Dendritic cell treated with granulocyte-macrophage colony-stimulating factor and Interleukin-4, amounts not matched to agents 40 ng/mL and 50 ng/mL, for 4 days (primary cell): ENCODE data around the gene ORAI2.
"Not testable (repeated sequence)": the region's sequence is repeated elsewhere in the genome, so short reads cannot be mapped to it uniquely, and the experiment has no call there.

Experiments
- H3K27ac Mint-ChIP-seq: one replicate; pipeline ENCODE4 v1.8.0; 2022; ENCODE audit warnings: mild to moderate bottlenecking, mixed read lengths
- H3K27me3 Mint-ChIP-seq: one replicate; pipeline ENCODE4 v1.8.0; 2022; ENCODE audit warnings: mild to moderate bottlenecking, mixed read lengths
- H3K36me3 Mint-ChIP-seq: one replicate; pipeline ENCODE4 v1.8.0; 2022; ENCODE audit warnings: low read depth, mixed read lengths
- H3K4me1 Mint-ChIP-seq: one replicate; pipeline ENCODE4 v1.8.0; 2022; ENCODE audit warnings: low read depth, mixed read lengths
- H3K4me3 Mint-ChIP-seq: one replicate; pipeline ENCODE4 v1.8.0; 2022; ENCODE audit warnings: mild to moderate bottlenecking, moderate library complexity, mixed read lengths
- H3K9me3 Mint-ChIP-seq: one replicate; pipeline ENCODE4 v1.8.0; 2022; ENCODE audit warnings: mixed read lengths
- intact Hi-C: fragments of 100-400 bp; cut with micrococcal nuclease; formaldehyde crosslinking; loops from one replicate; pipeline ENCODE4 v1.15.0; 2022

Gene ORAI2

DNA sequence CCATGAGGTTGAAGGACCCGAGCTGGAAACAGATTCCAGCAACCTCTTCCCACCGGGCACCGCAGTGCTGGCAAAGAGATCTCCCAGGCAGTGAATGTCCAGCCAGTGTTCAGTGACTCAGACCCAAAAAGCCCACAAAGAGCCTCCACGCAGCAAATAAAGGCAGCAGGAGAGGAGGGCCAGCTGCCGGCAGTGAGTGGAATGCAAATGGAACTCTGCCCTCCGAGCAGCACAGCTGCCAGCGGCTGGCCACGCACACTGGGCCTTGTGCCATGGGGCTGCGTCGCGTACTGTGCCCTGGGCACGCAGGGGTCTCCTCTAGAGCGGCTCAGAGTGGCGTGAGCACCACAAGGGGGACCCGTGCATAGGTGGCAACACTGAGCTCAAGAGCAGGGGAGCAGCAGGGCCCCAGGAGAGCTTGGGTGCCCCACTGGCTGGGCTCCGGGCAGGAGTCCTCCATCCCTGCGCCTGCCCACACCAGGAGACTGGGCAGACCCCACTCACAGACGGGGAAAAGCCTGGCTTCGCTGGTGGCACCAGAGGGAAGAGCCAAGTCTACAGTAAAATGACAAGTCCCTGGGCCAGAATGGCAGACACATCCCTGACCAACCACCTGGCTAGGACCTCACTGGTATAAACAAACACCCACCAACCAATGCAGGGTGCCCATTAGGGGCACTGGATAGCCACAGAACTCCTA is 41.5 kb downstream of the ORAI2 start:
- H3K27ac Mint-ChIP-seq, H3K9me3 Mint-ChIP-seq, H3K27me3 Mint-ChIP-seq, H3K4me1 Mint-ChIP-seq, H3K4me3 Mint-ChIP-seq, intact Hi-C loops: not testable (repeated sequence)
- peaks cover 33% of the 10 kb centered on the region for H3K36me3 Mint-ChIP-seq

GRCh38 chr7:102478314-102479208 is 45.2 kb downstream of the ORAI2 start, which contains the start of gene POLR2J:
POLR2J (minus strand) TSS chr7:102478922; CDS start chr7:102478860, 62 bp downstream.
- H3K27me3 Mint-ChIP-seq, H3K4me1 Mint-ChIP-seq, H3K36me3 Mint-ChIP-seq, intact Hi-C loops, H3K9me3 Mint-ChIP-seq: not testable (repeated sequence)
- Mint-ChIP-seq H3K4me3 (peak within 1 kb of the TSS; percentile 86), H3K27ac (peak within 1 kb of the TSS; percentile 83)

- H3K36me3 Mint-ChIP-seq, H3K27ac Mint-ChIP-seq, H3K4me3 Mint-ChIP-seq, H3K9me3 Mint-ChIP-seq, H3K4me1 Mint-ChIP-seq, H3K27me3 Mint-ChIP-seq, intact Hi-C loops: not testable (repeated sequence)
These were observed 45.8 kb downstream of the ORAI2 start for GRCh38 chr7:102479209-102479584.

GRCh38 chr7:102479982-102480637 is 46.7 kb downstream of the ORAI2 start:
- H3K36me3 Mint-ChIP-seq, intact Hi-C loops, H3K4me3 Mint-ChIP-seq, H3K4me1 Mint-ChIP-seq, H3K27me3 Mint-ChIP-seq, H3K9me3 Mint-ChIP-seq: not testable (repeated sequence)
- H3K27ac Mint-ChIP-seq = peak overlapping the region; percentile 50

DNA sequence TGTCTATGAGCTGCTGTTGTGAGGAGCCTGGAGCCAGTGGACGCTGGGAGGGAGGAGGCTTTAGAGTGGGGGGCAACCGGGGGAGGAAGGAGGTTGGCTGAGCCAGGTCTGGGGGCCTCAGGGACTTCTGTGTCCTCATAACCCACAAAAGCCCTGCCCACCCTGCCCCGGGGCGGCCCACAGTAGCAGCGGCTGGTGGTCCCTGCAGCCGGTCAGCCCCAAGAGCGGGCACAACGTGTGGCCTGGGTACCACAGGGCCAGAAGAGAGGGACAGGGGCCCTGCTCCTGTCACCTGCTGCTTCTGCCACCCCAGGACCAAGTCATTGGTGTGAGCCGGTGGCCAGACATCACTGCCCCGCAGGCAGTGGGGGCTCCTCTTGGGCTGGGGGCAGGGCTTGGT is 48.6 kb downstream of the ORAI2 start:
- H3K9me3 Mint-ChIP-seq, H3K36me3 Mint-ChIP-seq, H3K4me1 Mint-ChIP-seq, intact Hi-C loops, H3K27me3 Mint-ChIP-seq, H3K27ac Mint-ChIP-seq, H3K4me3 Mint-ChIP-seq: not testable (repeated sequence)

- intact Hi-C loops, H3K9me3 Mint-ChIP-seq, H3K4me1 Mint-ChIP-seq, H3K4me3 Mint-ChIP-seq, H3K27me3 Mint-ChIP-seq, H3K27ac Mint-ChIP-seq, H3K36me3 Mint-ChIP-seq: not testable (repeated sequence)
These were observed 50.9 kb downstream of the ORAI2 start for GRCh38 chr7:102484317-102484716.

DNA sequence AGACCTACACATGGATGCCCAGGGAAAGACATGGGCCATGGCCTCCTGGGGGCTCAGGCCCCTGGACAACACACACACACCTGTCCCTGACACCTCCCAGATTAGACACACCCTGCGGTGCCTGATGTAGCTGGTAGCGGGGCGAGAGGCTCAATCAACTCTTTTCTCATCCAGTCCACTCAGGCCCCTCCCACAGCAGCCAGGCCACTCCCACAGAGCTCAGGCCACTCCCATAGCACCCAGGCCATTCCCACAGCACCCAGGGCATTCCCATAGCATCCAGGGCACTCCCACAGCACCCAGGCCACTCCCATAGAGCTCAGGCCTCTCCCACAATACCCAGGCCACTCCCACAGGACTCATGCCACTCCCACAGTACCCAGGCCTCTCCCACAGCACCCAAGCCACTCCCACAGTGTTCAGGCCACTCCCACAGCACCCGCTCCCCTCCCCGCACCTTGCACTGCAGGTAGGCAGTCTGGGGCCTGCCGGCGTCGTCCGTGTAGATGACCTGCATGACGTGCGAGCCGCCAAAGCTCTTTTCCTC is 57.2 kb downstream of the ORAI2 start:
- H3K27me3 Mint-ChIP-seq, H3K4me1 Mint-ChIP-seq, H3K4me3 Mint-ChIP-seq, H3K9me3 Mint-ChIP-seq, H3K36me3 Mint-ChIP-seq, intact Hi-C loops, H3K27ac Mint-ChIP-seq: not testable (repeated sequence)

DNA sequence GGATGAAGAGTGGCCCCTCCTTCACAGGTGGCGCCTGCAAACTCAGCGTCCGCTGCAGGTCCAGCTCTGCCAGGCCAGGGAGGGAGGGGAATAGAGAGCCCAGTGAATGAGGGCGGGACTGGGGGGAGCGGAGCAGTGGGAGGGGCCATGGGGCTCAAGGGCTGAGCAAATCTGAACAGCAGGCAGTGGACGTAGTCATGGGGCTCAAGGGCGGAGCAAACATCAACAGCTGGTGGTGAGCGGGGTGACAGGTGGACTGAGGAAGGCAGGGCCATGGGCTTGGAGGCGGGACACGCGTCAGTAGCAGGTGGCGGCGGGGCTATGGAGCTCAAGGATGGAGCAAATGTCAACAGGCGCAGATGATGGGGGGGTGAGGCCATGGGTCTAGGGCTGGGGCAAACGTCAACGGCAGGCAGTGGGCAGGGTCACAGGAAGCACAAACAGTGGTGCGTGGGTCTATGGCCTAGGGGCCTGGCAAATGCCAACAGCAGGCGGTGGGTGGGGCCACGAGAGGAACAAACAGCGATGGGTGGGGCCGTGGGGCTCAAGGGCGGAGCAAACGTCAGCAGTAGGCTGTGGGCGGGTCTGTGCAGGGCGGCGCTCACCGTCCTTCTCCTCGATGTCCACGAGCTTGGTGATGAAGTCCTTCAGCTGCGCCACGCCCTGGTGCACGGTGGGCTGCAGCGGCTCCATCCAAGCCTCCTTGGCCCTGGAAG is 60.0 kb downstream of the ORAI2 start:
- H3K4me3 Mint-ChIP-seq, intact Hi-C loops, H3K9me3 Mint-ChIP-seq, H3K27me3 Mint-ChIP-seq, H3K36me3 Mint-ChIP-seq, H3K27ac Mint-ChIP-seq, H3K4me1 Mint-ChIP-seq: not testable (repeated sequence)

DNA sequence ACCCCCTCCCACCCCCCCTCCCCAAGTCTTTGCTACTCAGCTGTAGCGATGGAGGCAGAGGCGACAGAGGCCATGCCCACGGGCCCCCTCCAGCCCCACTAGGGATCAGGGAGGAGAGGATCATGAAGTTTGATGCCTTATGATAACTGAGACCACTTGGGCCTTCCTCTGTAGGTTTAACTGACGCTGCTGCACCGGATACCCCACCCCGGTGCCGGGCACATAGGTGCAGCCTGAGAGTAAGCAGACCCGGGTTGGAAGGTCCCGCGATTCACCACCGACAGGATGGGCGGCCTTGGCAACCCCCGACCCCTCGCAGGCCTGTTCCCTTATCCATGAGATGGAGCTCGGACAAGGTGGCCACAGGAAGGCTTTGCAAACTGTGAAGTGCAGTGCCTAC is 60.7 kb downstream of the ORAI2 start:
- intact Hi-C loops, H3K4me3 Mint-ChIP-seq, H3K27me3 Mint-ChIP-seq, H3K36me3 Mint-ChIP-seq, H3K9me3 Mint-ChIP-seq, H3K4me1 Mint-ChIP-seq, H3K27ac Mint-ChIP-seq: not testable (repeated sequence)

DNA sequence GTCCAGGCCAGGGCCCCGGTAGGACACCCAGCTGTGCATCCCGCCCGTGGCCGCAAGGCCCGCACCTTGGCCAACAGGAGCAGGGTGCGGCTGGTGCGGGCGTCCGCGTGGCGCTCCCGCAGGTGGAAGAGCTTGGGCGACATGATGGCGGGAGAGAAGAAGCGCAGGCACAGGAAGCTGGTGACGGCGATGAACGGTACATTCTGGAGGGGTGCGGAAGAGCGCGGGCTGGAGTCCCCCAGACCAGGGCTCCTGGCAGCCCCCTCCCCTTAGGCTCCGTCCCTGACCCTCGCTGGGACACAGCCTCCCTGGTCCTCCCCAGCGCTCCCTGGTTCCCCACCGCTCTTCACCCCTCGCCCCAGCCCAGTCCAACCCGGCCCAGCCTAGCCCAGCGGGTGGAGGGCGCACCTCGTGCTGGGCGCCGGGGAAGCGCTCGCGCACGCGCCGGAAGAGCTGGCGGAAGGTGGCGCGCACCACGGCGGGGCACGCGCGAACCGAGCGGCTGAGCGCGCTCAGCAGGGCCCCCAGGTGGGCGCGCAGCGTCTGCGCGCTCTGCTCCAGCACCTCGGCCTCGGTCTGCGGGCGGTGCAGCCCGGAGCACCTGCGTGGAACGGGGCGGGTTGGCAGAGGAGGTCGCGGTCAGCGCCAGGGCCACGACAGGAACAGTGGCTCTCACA is 61.2 kb downstream of the ORAI2 start:
- H3K36me3 Mint-ChIP-seq, H3K27me3 Mint-ChIP-seq, H3K4me1 Mint-ChIP-seq, H3K27ac Mint-ChIP-seq, H3K4me3 Mint-ChIP-seq, intact Hi-C loops, H3K9me3 Mint-ChIP-seq: not testable (repeated sequence)

- H3K9me3 Mint-ChIP-seq, H3K4me1 Mint-ChIP-seq, H3K36me3 Mint-ChIP-seq, H3K4me3 Mint-ChIP-seq, intact Hi-C loops, H3K27me3 Mint-ChIP-seq, H3K27ac Mint-ChIP-seq: not testable (repeated sequence)
These were observed 63.5 kb downstream of the ORAI2 start for GRCh38 chr7:102496861-102497260.

DNA sequence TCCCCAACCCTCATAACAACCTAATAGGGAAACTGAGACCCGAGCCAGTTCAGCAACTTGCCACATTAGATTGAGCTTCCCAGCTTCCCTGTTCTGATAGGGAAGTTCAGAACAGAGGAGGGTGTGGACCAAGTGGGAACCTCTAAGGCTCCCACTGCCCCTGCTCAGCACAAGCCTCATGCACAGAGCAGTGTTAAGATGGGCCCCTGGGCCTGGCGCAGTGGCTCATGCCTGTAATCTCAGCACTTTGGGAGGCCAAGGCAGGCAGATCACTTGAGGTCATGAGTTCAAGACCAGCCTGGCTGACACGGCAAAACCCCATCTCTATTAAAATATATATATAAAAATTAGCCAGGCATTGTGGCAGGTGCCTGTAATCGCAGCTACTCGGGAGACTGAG is 63.9 kb downstream of the ORAI2 start:
- H3K4me3 Mint-ChIP-seq, H3K27me3 Mint-ChIP-seq, H3K4me1 Mint-ChIP-seq, H3K27ac Mint-ChIP-seq, H3K36me3 Mint-ChIP-seq, H3K9me3 Mint-ChIP-seq, intact Hi-C loops: not testable (repeated sequence)

DNA sequence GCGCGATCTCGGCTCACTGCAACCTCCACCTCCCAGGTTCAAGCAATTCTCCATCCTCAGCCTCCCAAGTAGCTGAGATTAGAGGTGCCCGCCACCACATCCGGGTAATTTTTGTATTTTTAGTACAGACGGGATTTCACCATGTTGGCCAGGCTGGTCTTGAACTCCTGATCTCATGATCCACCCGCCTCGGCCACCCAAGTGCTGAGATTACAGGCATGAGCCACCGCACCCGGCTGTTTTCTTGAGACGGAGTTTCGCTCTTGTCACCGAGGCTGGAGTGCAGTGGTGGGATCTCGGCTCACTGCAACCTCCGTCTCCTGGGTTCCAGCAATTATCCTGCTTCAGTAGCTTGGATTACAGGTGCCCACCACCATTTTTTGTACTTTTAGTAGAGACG is 64.9 kb downstream of the ORAI2 start:
- H3K4me1 Mint-ChIP-seq, H3K36me3 Mint-ChIP-seq, H3K4me3 Mint-ChIP-seq, intact Hi-C loops, H3K9me3 Mint-ChIP-seq, H3K27me3 Mint-ChIP-seq, H3K27ac Mint-ChIP-seq: not testable (repeated sequence)
